GM12878 (cell line): ENCODE measurements around the gene LRRC27. TPM values are rescaled to one million over a fixed set of nuclear protein-coding genes. Genes with fewer than 3 reads are reported as not detected.

ENCODE experiments used
- ATAC-seq: fragments of 200-7000 bp; cut with Tn5 transposase; 3 replicates; pipeline ENCODE4 v1.9.1; 2020; ENCODE audit warnings: mild to moderate bottlenecking, moderate library complexity
- BruUV-seq: library from RNA; stranded (reverse); fragments of 400-500 nt; replicated peaks from 2 replicates; lab custom pipeline; 2021; lab: Mats Ljungman, UMichigan
- CTCF ChIA-PET: fragments of 300-600 bp; sonication (Branson Sonifier 250); formaldehyde crosslinking; extraction: SDS; loops from one replicate; lab custom pipeline; 2021; ENCODE audit warnings: inconsistent platforms; lab: Yijun Ruan, JAX
- POLR2A ChIA-PET: fragments of 350-600 bp; formaldehyde crosslinking; extraction: SDS; loops from one replicate; lab custom pipeline; 2021; ENCODE audit warnings: inconsistent platforms; lab: Charles Lee
- RAD21 ChIA-PET: fragments of 300-600 bp; sonication (Branson Sonifier 250); formaldehyde crosslinking; loops from one replicate; lab custom pipeline; 2023; ENCODE audit warnings: antibody characterized with exemption; ENCODE audit not compliant: unreplicated experiment; lab: Charles Lee
- SMC1A ChIA-PET: fragments of 300-600 bp; sonication (Branson Sonifier 250); formaldehyde crosslinking; loops from one replicate; lab custom pipeline; 2023; ENCODE audit not compliant: unreplicated experiment, uncharacterized antibody; lab: Charles Lee
- DNase-seq: peaks from one replicate; pipeline ENCODE4 v3.0.0-alpha.2; 2011; ENCODE audit warnings: low read depth, low spot score
- FAIRE-seq: peaks from 3 replicates; lab custom pipeline; 2011; peaks lifted over from hg19 to GRCh38; lab: Jason Lieb, UNC
- H2AFZ ChIP-seq: 2 replicates; pipeline ENCODE4 v1.6.0; 2011; ENCODE audit warnings: low read depth, low read length, control low read depth; ENCODE audit not compliant: control insufficient read depth
- H3K27ac ChIP-seq: 2 replicates; pipeline ENCODE4 v1.5.1; 2011; ENCODE audit warnings: control low read depth; ENCODE audit not compliant: control insufficient read depth, insufficient read depth
- H3K27me3 ChIP-seq, 2 experiments: replicated peaks in 1 of 2; 2 replicates each; pipeline versions ENCODE4 v1.6.0 to v1.6.1; 2011; ENCODE audit warnings: low read length in 1 of 2; ENCODE audit not compliant: control insufficient read depth in 2 of 2, insufficient read depth in 2 of 2
- H3K36me3 ChIP-seq, 2 experiments: 2 replicates each; pipeline ENCODE4 v1.5.1; 2011; ENCODE audit warnings: low read length in 1 of 2; ENCODE audit not compliant: control insufficient read depth in 2 of 2, insufficient read depth in 2 of 2
- H3K4me1 ChIP-seq: 2 replicates; pipeline ENCODE4 v1.6.1; 2011; ENCODE audit warnings: mild to moderate bottlenecking, low read length, moderate library complexity, mixed read lengths; ENCODE audit not compliant: control insufficient read depth, insufficient read depth
- H3K4me2 ChIP-seq: 2 replicates; pipeline ENCODE4 v1.6.0; 2011; ENCODE audit warnings: control low read depth; ENCODE audit not compliant: control insufficient read depth, insufficient read depth
- H3K4me3 ChIP-seq: fragments of 200-600 bp; sonication (generic); 2 replicates; pipeline ENCODE4 v1.5.1; 2016
- H3K79me2 ChIP-seq: 2 replicates; pipeline ENCODE4 v1.6.0; 2011; ENCODE audit warnings: low read length; ENCODE audit not compliant: control insufficient read depth, insufficient read depth
- H3K9ac ChIP-seq: 2 replicates; pipeline ENCODE4 v1.8.0; 2011; ENCODE audit warnings: low read length, control low read depth, mixed read lengths; ENCODE audit not compliant: control insufficient read depth, insufficient read depth
- H3K9me3 ChIP-seq: replicated peaks from 3 replicates; pipeline ENCODE4 v1.5.1; 2011; ENCODE audit warnings: mild to moderate bottlenecking, low read length; ENCODE audit not compliant: control insufficient read depth, insufficient read depth
- H4K20me1 ChIP-seq: 2 replicates; pipeline ENCODE4 v1.6.0; 2011; ENCODE audit not compliant: control insufficient read depth, insufficient read depth
- CBX3 ChIP-seq: fragments of 200-600 bp; sonication (generic); IDR thresholded peaks from 2 replicates; pipeline ENCODE4 v1.6.1; 2016; ENCODE audit warnings: low read depth, borderline replicate concordance
- CEBPB ChIP-seq, 2 experiments: fragments of 150-350 bp in 1 of 2; IDR thresholded peaks; 2 replicates each; pipeline ENCODE4 v1.6.1; 2012 to 2014; ENCODE audit warnings: low read depth in 2 of 2, low read length in 2 of 2, borderline replicate concordance in 1 of 2, inconsistent platforms in 1 of 2
- EP300 ChIP-seq, 2 experiments: fragments of 150-350 bp in 1 of 2; IDR thresholded peaks; 2 replicates each; pipeline ENCODE4 v1.6.1; 2011 to 2012; ENCODE audit warnings: low read depth in 2 of 2, low read length in 2 of 2, borderline replicate concordance in 1 of 2, improper control_type of control experiment in 1 of 2, inconsistent platforms in 1 of 2; ENCODE audit not compliant: control insufficient read depth in 1 of 2
- FOXK2 ChIP-seq: fragments of 450-650 bp; IDR thresholded peaks from 2 replicates; pipeline ENCODE4 v1.6.1; 2017; ENCODE audit warnings: mild to moderate bottlenecking, moderate library complexity
- JUND ChIP-seq: IDR thresholded peaks from 2 replicates; pipeline ENCODE4 v1.6.1; 2012; ENCODE audit warnings: low read depth, mild to moderate bottlenecking, low read length, improper control_type of control experiment, moderate library complexity
- KLF5 ChIP-seq: fragments of 450-650 bp; IDR thresholded peaks from 2 replicates; pipeline ENCODE4 v1.6.1; 2014; ENCODE audit warnings: mild to moderate bottlenecking; ENCODE audit not compliant: partially characterized antibody
- NR2F1 ChIP-seq: fragments of 450-650 bp; conservative IDR thresholded peaks from 2 replicates; pipeline ENCODE4 v1.6.1; 2017; ENCODE audit warnings: mild to moderate bottlenecking
- RB1 ChIP-seq: fragments of 450-650 bp; formaldehyde crosslinking; IDR thresholded peaks from 2 replicates; pipeline ENCODE4 v1.6.1; 2017; ENCODE audit warnings: mild to moderate bottlenecking, borderline replicate concordance
- TAF1 ChIP-seq: IDR thresholded peaks from 2 replicates; pipeline ENCODE4 v1.6.1; 2011; ENCODE audit warnings: mild to moderate bottlenecking, low read depth, low read length, borderline replicate concordance
- WGBS: methylation state at CpG from one replicate; pipeline ENCODE4 v1.1.6; 2016; ENCODE audit warnings: low lambda C conversion rate; ENCODE audit not compliant: insufficient replicate concordance, insufficient coverage; ENCODE audit errors: missing lambda C conversion rate; 5-methylcytosine and 5-hydroxymethylcytosine counted together
- in situ Hi-C: fragments of 300-500 bp; cut with MboI; formaldehyde crosslinking; loops from 9 replicates; pipeline ENCODE4 v1.14.3; 2018; ENCODE audit warnings: mixed read lengths
- intact Hi-C: fragments of 100-400 bp; cut with micrococcal nuclease; formaldehyde crosslinking; loops from one replicate; pipeline ENCODE4 v1.14.2; 2022; ENCODE audit not compliant: unreplicated experiment
- polyA plus RNA-seq, 11 experiments: library from polyadenylated mRNA; depleted of rRNA in 4 of 11; unstranded in 6 of 11; stranded (reverse) in 5 of 11; fragments of >200 nt; fragmentation: Nextera tagmentation in 4 of 11; fragmentation: Illumina TruSeq in 1 of 11; extraction: Ambion mirVana in 4 of 11; extraction: Trizol in 1 of 11; gene quantifications; 1 replicate in 1 of 11; 2 replicates in 10 of 11; pipeline versions ENCODE4 v1.2.1 to v1.2.3, GENCODE V29; 2011 to 2016; ENCODE audit warnings: inconsistent platforms in 2 of 11, missing spikeins in 2 of 11, low read depth in 1 of 11
- total RNA-seq, 4 experiments: library from RNA; depleted of rRNA in 3 of 4; stranded (reverse); fragments of >200 nt in 3 of 4; fragmentation: Illumina TruSeq in 1 of 4; extraction: Trizol in 1 of 4; gene quantifications; 2 replicates each; pipeline versions ENCODE4 v1.2.1 to v1.2.3, GENCODE V29; 2013 to 2021
- TF ChIP-seq, protein P1 (sequence below): fragments of 450-650 bp; IDR thresholded peaks from 2 replicates; pipeline ENCODE4 v1.6.1; 2016; ENCODE audit warnings: mild to moderate bottlenecking, moderate library complexity, borderline replicate concordance
- TF ChIP-seq, protein P2 (sequence below): fragments of 450-650 bp; IDR thresholded peaks from 2 replicates; pipeline ENCODE4 v1.6.1; 2017; ENCODE audit warnings: borderline replicate concordance
- TF ChIP-seq, protein P3 (sequence below): fragments of 150-350 bp; IDR thresholded peaks from 2 replicates; pipeline ENCODE4 v1.6.1; 2016; ENCODE audit warnings: low read depth, low read length
- TF ChIP-seq, protein P4 (sequence below): IDR thresholded peaks from 2 replicates; pipeline ENCODE4 v1.6.1; 2012; ENCODE audit warnings: low read depth, low read length, improper control_type of control experiment

The LRRC27 gene
- total and polyA plus RNA-seq, 10 of the 15 experiments (the other 5 are each of a cell fraction or from before 2014, with no cell fraction given), result 0.48 to 6.9 (median 4.7) TPM

DNA sequence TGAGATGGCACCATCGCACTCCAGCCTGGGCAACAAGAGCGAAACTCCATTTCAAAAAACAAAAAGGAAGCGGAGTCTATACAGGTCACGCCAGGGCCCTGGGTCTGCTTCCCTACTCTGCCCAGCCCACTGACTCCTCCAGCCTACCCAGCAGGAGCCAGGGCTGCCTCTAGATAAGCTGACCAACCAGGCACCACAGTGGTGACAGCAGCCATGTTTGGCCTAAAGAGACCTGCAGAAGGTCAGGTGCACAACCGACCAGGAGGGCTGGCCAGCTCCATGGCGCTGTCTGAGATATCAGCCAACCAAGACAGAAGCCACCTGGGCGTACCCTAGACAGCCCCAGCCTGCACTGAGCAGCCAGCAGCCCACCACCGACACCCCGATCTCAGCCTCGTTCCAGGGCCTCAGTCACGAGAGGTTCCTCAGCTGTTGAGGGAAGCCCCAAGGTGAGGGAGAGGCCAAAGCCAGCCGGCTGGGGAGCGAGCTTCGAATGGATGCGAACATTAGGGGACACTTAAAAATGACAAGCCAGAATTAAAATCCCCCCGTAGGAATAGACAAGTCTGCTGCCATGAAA is 40.6 kb downstream of the LRRC27 start:
- no peaks in the 10 kb centered on the region for H3K36me3 ChIP-seq
- DNase-seq, result no peak
- intact Hi-C loops, result loop anchor here (1.0 kb wide), 1 partner anchor 149 kb away; no protein-coding TSS in a partner anchor
- no peaks in the 10 kb centered on the region; a peak in 1 of 4 replicates for H3K27me3 ChIP-seq
- POLR2A ChIA-PET, result no interaction called here
- CTCF ChIA-PET, result no interaction called here
- FAIRE-seq, result no peak
- H4K20me1 ChIP-seq, result no peaks in the 10 kb centered on the region
- H3K4me1 ChIP-seq, result no peaks in the 10 kb centered on the region
- no peak for ATAC-seq
- 56% methylated on average over 16 of the region's 16 CpGs for WGBS
- H2AFZ ChIP-seq, result no peak overlapping the region
- H3K27ac ChIP-seq, result no peak overlapping the region
- H3K4me3 ChIP-seq, result no peak overlapping the region
- H3K4me2 ChIP-seq, result no peak overlapping the region
- H3K9ac ChIP-seq, result no peak overlapping the region
- SMC1A ChIA-PET, result no interaction called here
- no TSS peak for BruUV-seq
- no peaks in the 10 kb centered on the region for H3K79me2 ChIP-seq
- in situ Hi-C loops, result no loop called here
- H3K9me3 ChIP-seq, result no peaks in the 10 kb centered on the region
- RAD21 ChIA-PET, result no interaction called here
- TF ChIP-seq FOXK2 (no peak), TAF1 (no peak), KLF5 (no peak), CEBPB (IDR thresholded peaks at IDR 0.05; ENCODE audit: borderline replicate concordance in 1 of 2, low read depth in 2 of 2, low read length in 2 of 2) (no peak), EP300 (IDR thresholded peaks at IDR 0.05; ENCODE audit: borderline replicate concordance in 1 of 2, control insufficient read depth in 1 of 2, low read depth in 2 of 2, low read length in 2 of 2) (no peak), JUND (no peak), RB1 (no peak), CBX3 (no peak), NR2F1 (no peak)
- TF ChIP-seq, protein P1, sequence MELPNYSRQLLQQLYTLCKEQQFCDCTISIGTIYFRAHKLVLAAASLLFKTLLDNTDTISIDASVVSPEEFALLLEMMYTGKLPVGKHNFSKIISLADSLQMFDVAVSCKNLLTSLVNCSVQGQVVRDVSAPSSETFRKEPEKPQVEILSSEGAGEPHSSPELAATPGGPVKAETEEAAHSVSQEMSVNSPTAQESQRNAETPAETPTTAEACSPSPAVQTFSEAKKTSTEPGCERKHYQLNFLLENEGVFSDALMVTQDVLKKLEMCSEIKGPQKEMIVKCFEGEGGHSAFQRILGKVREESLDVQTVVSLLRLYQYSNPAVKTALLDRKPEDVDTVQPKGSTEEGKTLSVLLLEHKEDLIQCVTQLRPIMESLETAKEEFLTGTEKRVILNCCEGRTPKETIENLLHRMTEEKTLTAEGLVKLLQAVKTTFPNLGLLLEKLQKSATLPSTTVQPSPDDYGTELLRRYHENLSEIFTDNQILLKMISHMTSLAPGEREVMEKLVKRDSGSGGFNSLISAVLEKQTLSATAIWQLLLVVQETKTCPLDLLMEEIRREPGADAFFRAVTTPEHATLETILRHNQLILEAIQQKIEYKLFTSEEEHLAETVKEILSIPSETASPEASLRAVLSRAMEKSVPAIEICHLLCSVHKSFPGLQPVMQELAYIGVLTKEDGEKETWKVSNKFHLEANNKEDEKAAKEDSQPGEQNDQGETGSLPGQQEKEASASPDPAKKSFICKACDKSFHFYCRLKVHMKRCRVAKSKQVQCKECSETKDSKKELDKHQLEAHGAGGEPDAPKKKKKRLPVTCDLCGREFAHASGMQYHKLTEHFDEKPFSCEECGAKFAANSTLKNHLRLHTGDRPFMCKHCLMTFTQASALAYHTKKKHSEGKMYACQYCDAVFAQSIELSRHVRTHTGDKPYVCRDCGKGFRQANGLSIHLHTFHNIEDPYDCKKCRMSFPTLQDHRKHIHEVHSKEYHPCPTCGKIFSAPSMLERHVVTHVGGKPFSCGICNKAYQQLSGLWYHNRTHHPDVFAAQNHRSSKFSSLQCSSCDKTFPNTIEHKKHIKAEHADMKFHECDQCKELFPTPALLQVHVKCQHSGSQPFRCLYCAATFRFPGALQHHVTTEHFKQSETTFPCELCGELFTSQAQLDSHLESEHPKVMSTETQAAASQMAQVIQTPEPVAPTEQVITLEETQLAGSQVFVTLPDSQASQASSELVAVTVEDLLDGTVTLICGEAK, result no peak
- TF ChIP-seq, protein P2, sequence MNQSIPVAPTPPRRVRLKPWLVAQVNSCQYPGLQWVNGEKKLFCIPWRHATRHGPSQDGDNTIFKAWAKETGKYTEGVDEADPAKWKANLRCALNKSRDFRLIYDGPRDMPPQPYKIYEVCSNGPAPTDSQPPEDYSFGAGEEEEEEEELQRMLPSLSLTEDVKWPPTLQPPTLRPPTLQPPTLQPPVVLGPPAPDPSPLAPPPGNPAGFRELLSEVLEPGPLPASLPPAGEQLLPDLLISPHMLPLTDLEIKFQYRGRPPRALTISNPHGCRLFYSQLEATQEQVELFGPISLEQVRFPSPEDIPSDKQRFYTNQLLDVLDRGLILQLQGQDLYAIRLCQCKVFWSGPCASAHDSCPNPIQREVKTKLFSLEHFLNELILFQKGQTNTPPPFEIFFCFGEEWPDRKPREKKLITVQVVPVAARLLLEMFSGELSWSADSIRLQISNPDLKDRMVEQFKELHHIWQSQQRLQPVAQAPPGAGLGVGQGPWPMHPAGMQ, result no peak
- TF ChIP-seq, protein P3, sequence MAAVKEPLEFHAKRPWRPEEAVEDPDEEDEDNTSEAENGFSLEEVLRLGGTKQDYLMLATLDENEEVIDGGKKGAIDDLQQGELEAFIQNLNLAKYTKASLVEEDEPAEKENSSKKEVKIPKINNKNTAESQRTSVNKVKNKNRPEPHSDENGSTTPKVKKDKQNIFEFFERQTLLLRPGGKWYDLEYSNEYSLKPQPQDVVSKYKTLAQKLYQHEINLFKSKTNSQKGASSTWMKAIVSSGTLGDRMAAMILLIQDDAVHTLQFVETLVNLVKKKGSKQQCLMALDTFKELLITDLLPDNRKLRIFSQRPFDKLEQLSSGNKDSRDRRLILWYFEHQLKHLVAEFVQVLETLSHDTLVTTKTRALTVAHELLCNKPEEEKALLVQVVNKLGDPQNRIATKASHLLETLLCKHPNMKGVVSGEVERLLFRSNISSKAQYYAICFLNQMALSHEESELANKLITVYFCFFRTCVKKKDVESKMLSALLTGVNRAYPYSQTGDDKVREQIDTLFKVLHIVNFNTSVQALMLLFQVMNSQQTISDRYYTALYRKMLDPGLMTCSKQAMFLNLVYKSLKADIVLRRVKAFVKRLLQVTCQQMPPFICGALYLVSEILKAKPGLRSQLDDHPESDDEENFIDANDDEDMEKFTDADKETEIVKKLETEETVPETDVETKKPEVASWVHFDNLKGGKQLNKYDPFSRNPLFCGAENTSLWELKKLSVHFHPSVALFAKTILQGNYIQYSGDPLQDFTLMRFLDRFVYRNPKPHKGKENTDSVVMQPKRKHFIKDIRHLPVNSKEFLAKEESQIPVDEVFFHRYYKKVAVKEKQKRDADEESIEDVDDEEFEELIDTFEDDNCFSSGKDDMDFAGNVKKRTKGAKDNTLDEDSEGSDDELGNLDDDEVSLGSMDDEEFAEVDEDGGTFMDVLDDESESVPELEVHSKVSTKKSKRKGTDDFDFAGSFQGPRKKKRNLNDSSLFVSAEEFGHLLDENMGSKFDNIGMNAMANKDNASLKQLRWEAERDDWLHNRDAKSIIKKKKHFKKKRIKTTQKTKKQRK, result no peak
- TF ChIP-seq, protein P4, sequence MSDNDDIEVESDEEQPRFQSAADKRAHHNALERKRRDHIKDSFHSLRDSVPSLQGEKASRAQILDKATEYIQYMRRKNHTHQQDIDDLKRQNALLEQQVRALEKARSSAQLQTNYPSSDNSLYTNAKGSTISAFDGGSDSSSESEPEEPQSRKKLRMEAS, result no peak
